Transverse colon (tissue), 4 donors: ENCODE results near the gene ZNF408.

Experiments
- POLR2AphosphoS5 ChIP-seq, 3 donors: sonication (generic); formaldehyde crosslinking; IDR thresholded peaks; one replicate each; pipeline ENCODE4 v1.6.1; 2016; ENCODE audit warnings: antibody characterized with exemption in 3 of 3
- TF ChIP-seq, protein P1 (sequence below), 5 experiments: fragments of 200-600 bp in 3 of 5; fragments of 450-650 bp in 2 of 5; sonication (generic) in 3 of 5; IDR thresholded peaks; 1 replicate in 2 of 5; 2 replicates in 3 of 5; pipeline ENCODE4 v1.5.1; 2016 to 2017; ENCODE audit warnings: antibody characterized with exemption in 5 of 5, inconsistent platforms in 3 of 5, mild to moderate bottlenecking in 2 of 5, moderate library complexity in 1 of 5

DNA sequence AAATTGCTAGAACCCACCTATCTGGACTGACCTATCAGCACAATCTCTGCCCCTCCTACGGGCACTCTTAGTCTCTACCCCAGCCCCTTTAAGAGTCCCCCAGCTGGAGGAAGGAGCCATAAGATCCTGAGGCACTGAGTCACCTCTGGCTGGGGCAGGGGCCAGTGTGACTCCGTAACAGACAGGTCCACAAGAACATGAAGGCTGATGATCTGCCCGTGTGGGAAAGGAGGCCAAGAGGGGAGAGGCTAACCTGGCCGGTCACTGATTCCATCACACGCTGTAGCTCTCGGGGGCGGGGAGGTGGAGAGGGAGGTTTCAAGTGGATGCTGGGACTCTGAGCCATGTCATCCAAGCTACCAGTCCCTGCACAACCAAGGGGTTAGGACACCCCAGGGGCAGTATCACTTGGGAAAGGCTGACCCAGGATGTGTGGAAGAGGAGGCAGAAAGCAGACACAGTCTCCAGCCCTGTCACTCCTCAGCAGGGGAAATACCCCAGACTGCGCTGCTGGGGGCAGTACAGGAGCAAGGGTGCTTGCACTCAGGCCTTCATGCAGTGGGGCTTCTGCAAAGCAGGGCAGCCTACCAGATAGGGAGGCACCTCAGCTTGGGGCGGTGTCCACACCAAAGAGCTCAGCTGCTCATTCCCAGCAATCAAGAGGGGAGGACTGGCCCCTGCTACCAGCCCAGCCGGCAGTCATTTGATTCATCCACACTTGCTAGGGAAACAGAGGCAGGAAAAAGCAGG is 22.7 kb upstream of the ZNF408 start:
- TF ChIP-seq, protein P1, sequence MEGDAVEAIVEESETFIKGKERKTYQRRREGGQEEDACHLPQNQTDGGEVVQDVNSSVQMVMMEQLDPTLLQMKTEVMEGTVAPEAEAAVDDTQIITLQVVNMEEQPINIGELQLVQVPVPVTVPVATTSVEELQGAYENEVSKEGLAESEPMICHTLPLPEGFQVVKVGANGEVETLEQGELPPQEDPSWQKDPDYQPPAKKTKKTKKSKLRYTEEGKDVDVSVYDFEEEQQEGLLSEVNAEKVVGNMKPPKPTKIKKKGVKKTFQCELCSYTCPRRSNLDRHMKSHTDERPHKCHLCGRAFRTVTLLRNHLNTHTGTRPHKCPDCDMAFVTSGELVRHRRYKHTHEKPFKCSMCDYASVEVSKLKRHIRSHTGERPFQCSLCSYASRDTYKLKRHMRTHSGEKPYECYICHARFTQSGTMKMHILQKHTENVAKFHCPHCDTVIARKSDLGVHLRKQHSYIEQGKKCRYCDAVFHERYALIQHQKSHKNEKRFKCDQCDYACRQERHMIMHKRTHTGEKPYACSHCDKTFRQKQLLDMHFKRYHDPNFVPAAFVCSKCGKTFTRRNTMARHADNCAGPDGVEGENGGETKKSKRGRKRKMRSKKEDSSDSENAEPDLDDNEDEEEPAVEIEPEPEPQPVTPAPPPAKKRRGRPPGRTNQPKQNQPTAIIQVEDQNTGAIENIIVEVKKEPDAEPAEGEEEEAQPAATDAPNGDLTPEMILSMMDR (IDR thresholded peaks at IDR 0.05) = no peak
- no peak for TF ChIP-seq POLR2AphosphoS5 (IDR thresholded peaks at IDR 0.05)
